IMR-90 (cell line): ENCODE measurements around the gene NT5C. TPM values are rescaled to one million over a fixed set of nuclear protein-coding genes. Genes with fewer than 3 reads are reported as not detected.

Experiments
- ATAC-seq: fragments of 200-7000 bp; cut with Tn5 transposase; 2 replicates; pipeline ENCODE4 v1.9.1; 2020; ENCODE audit warnings: low read depth, mild to moderate bottlenecking, moderate library complexity
- BruUV-seq: library from RNA; stranded (reverse); fragments of 400-500 nt; replicated peaks from 2 replicates; lab custom pipeline; 2021; lab: Mats Ljungman, UMichigan
- CTCF ChIA-PET: fragments of 300-600 bp; formaldehyde crosslinking; extraction: SDS; loops from one replicate; lab custom pipeline; 2021; ENCODE audit warnings: antibody characterized with exemption; lab: Yijun Ruan, JAX
- POLR2A ChIA-PET: fragments of 300-600 bp; sonication (Branson Sonifier 250); formaldehyde crosslinking; loops from one replicate; lab custom pipeline; 2022; ENCODE audit warnings: antibody characterized with exemption; ENCODE audit not compliant: unreplicated experiment; lab: Charles Lee
- DNase-seq: peaks from one replicate; pipeline ENCODE4 v3.0.0; 2013
- H2AFZ ChIP-seq: replicated peaks from 2 replicates; pipeline ENCODE3; 2013; ENCODE audit warnings: low read length, mild to moderate bottlenecking; ENCODE audit not compliant: poor library complexity
- H2AK5ac ChIP-seq: 2 replicates; pipeline ENCODE4 v1.6.1; 2013; ENCODE audit warnings: low read depth, low read length, inconsistent platforms
- H2AK9ac ChIP-seq: replicated peaks from 2 replicates; pipeline ENCODE3; 2013; ENCODE audit warnings: mild to moderate bottlenecking, low read depth, low read length, moderate library complexity; ENCODE audit not compliant: poor library complexity
- H2BK120ac ChIP-seq: 2 replicates; pipeline ENCODE4 v1.6.1; 2013; ENCODE audit warnings: low read depth, low read length, inconsistent platforms
- H2BK15ac ChIP-seq: 3 replicates; pipeline ENCODE4 v1.6.1; 2013; ENCODE audit warnings: low read depth, low read length, inconsistent platforms
- H2BK20ac ChIP-seq: 2 replicates; pipeline ENCODE4 v1.6.1; 2013; ENCODE audit warnings: low read depth, mild to moderate bottlenecking, inconsistent platforms, low read length, moderate library complexity
- H2BK5ac ChIP-seq: 2 replicates; pipeline ENCODE4 v1.6.1; 2013; ENCODE audit warnings: mild to moderate bottlenecking, low read depth, low read length, inconsistent platforms; ENCODE audit not compliant: poor library complexity, severe bottlenecking
- H3K14ac ChIP-seq: replicated peaks from 2 replicates; pipeline ENCODE4 v1.6.1; 2013; ENCODE audit warnings: low read depth, low read length, inconsistent platforms
- H3K18ac ChIP-seq: 2 replicates; pipeline ENCODE4 v1.6.1; 2013; ENCODE audit warnings: low read depth, low read length, control low read depth
- H3K23ac ChIP-seq: 2 replicates; pipeline ENCODE4 v1.6.1; 2013; ENCODE audit warnings: low read depth, low read length, inconsistent platforms
- H3K27ac ChIP-seq: 2 replicates; pipeline ENCODE4 v1.5.1; 2013; ENCODE audit warnings: mild to moderate bottlenecking, control low read depth, low read length; ENCODE audit not compliant: insufficient read depth
- H3K27me3 ChIP-seq: 2 replicates; pipeline ENCODE4 v1.6.1; 2013; ENCODE audit warnings: low read length; ENCODE audit not compliant: control insufficient read depth, insufficient read depth
- H3K36me3 ChIP-seq: 2 replicates; pipeline ENCODE4 v1.6.1; 2013; ENCODE audit warnings: low read length, mixed read lengths; ENCODE audit not compliant: control insufficient read depth, insufficient read depth
- H3K4ac ChIP-seq: 2 replicates; pipeline ENCODE4 v1.6.1; 2013; ENCODE audit warnings: low read depth, low read length, inconsistent platforms
- H3K4me1 ChIP-seq: 2 replicates; pipeline ENCODE4 v1.6.1; 2013; ENCODE audit warnings: low read length, mixed read lengths; ENCODE audit not compliant: control insufficient read depth, insufficient read depth
- H3K4me2 ChIP-seq: 2 replicates; pipeline ENCODE4 v1.6.1; 2013; ENCODE audit warnings: low read depth, mild to moderate bottlenecking, control low read depth, low read length, moderate library complexity
- H3K4me3 ChIP-seq: 2 replicates; pipeline ENCODE4 v1.5.1; 2013; ENCODE audit warnings: low read depth, mild to moderate bottlenecking, control low read depth, low read length, moderate library complexity; ENCODE audit not compliant: insufficient read depth
- H3K56ac ChIP-seq: 2 replicates; pipeline ENCODE4 v1.6.1; 2013; ENCODE audit warnings: low read length, inconsistent platforms; ENCODE audit not compliant: insufficient read depth; ENCODE audit errors: extremely low read depth
- H3K79me1 ChIP-seq, 2 experiments: 2 replicates each; pipeline ENCODE4 v1.6.1; 2013; ENCODE audit warnings: low read length in 2 of 2, inconsistent platforms in 1 of 2, low read depth in 1 of 2
- H3K9ac ChIP-seq: 2 replicates; pipeline ENCODE4 v1.6.1; 2013; ENCODE audit warnings: low read depth, low read length, control low read depth
- H3K9me1 ChIP-seq: 2 replicates; pipeline ENCODE4 v1.6.1; 2013; ENCODE audit warnings: low read length, inconsistent platforms; ENCODE audit not compliant: insufficient read depth
- H3K9me3 ChIP-seq: 2 replicates; pipeline ENCODE4 v1.6.1; 2013; ENCODE audit warnings: low read length; ENCODE audit not compliant: control insufficient read depth, insufficient read depth
- H4K20me1 ChIP-seq: 2 replicates; pipeline ENCODE4 v1.6.1; 2013; ENCODE audit warnings: low read length, inconsistent platforms; ENCODE audit not compliant: insufficient read depth
- H4K5ac ChIP-seq: 2 replicates; pipeline ENCODE4 v1.6.1; 2013; ENCODE audit warnings: mild to moderate bottlenecking, low read depth, low read length, control low read depth
- H4K8ac ChIP-seq, 2 experiments: 2 replicates each; pipeline ENCODE4 v1.6.1; 2013; ENCODE audit warnings: low read depth in 2 of 2, low read length in 2 of 2, control low read depth in 1 of 2, inconsistent platforms in 1 of 2
- H4K91ac ChIP-seq: 2 replicates; pipeline ENCODE4 v1.6.1; 2013; ENCODE audit warnings: low read depth, low read length, inconsistent platforms; ENCODE audit not compliant: insufficient read depth
- BHLHE40 ChIP-seq: fragments of 150-350 bp; IDR thresholded peaks from 2 replicates; pipeline ENCODE4 v1.6.1; 2016; ENCODE audit warnings: mild to moderate bottlenecking, low read depth, low read length
- CHD1 ChIP-seq: IDR thresholded peaks from 2 replicates; pipeline ENCODE4 v1.6.1; 2012; ENCODE audit warnings: low read depth, low read length, improper control_type of control experiment
- FOS ChIP-seq: fragments of 150-350 bp; IDR thresholded peaks from 2 replicates; pipeline ENCODE4 v1.6.1; 2016; ENCODE audit warnings: low read depth, low read length
- MAZ ChIP-seq: IDR thresholded peaks from 2 replicates; pipeline ENCODE4 v1.6.1; 2012; ENCODE audit warnings: low read depth, mild to moderate bottlenecking, low read length, improper control_type of control experiment, moderate library complexity, borderline replicate concordance
- MXI1 ChIP-seq: IDR thresholded peaks from 2 replicates; pipeline ENCODE4 v1.6.1; 2012; ENCODE audit warnings: low read depth, mild to moderate bottlenecking, low read length, moderate library complexity, borderline replicate concordance
- NFE2L2 ChIP-seq: fragments of 150-350 bp; IDR thresholded peaks from 2 replicates; pipeline ENCODE4 v1.6.1; 2016; ENCODE audit warnings: low read depth, mild to moderate bottlenecking, low read length
- RCOR1 ChIP-seq: IDR thresholded peaks from 2 replicates; pipeline ENCODE4 v1.6.1; 2012; ENCODE audit warnings: mild to moderate bottlenecking, low read length, improper control_type of control experiment; ENCODE audit not compliant: insufficient replicate concordance
- RFX5 ChIP-seq: IDR thresholded peaks from 2 replicates; pipeline ENCODE4 v1.8.0; 2012; ENCODE audit warnings: low read depth, mild to moderate bottlenecking, low read length, moderate library complexity
- SMC3 ChIP-seq: fragments of 150-350 bp; IDR thresholded peaks from 2 replicates; pipeline ENCODE4 v1.6.1; 2016; ENCODE audit warnings: low read depth, mild to moderate bottlenecking, antibody characterized with exemption, low read length, moderate library complexity
- WGBS, 2 experiments: methylation state at CpG; one replicate each; pipeline versions ENCODE4 v1.1.5 to v1.1.7; 2013; ENCODE audit warnings: missing lambda C conversion rate in 2 of 2; ENCODE audit not compliant: insufficient read length in 1 of 2; ENCODE audit errors: extremely low coverage in 2 of 2; 5-methylcytosine and 5-hydroxymethylcytosine counted together
- dilution Hi-C: fragments of 300-500 bp; cut with HindIII; formaldehyde crosslinking; loops from one replicate; pipeline ENCODE4 v1.14.3; 2018; ENCODE audit warnings: low sequenced_read_pairs; ENCODE audit not compliant: unreplicated experiment
- in situ Hi-C: fragments of 300-500 bp; cut with MboI; formaldehyde crosslinking; loops from 3 replicates; pipeline ENCODE4 v1.14.3; 2019; ENCODE audit warnings: low sequenced_read_pairs, inconsistent platforms, mixed read lengths
- intact Hi-C: fragments of 100-400 bp; cut with micrococcal nuclease; formaldehyde crosslinking; loops from 2 replicates; pipeline ENCODE4 v1.10.0; 2022
- polyA plus RNA-seq, 3 experiments: library from polyadenylated mRNA; depleted of rRNA; stranded (reverse); fragments of >200 nt; gene quantifications; 2 replicates each; pipeline ENCODE4 v1.2.3, GENCODE V29; 2012; ENCODE audit warnings: low replicate concordance in 1 of 3
- total RNA-seq: library from RNA; depleted of rRNA; stranded (reverse); fragments of >200 nt; gene quantifications from 2 replicates; pipeline ENCODE4 v1.2.3, GENCODE V29; 2012
- TF ChIP-seq, protein P1 (sequence below): conservative IDR thresholded peaks from 2 replicates; pipeline ENCODE4 v1.5.1; 2012; ENCODE audit warnings: mild to moderate bottlenecking, low read depth, low read length, improper control_type of control experiment

NT5C gene
- total and polyA plus RNA-seq, 2 of the 4 experiments (the other 2 are of a cell fraction), result 24.0 to 44.6 TPM

DNA sequence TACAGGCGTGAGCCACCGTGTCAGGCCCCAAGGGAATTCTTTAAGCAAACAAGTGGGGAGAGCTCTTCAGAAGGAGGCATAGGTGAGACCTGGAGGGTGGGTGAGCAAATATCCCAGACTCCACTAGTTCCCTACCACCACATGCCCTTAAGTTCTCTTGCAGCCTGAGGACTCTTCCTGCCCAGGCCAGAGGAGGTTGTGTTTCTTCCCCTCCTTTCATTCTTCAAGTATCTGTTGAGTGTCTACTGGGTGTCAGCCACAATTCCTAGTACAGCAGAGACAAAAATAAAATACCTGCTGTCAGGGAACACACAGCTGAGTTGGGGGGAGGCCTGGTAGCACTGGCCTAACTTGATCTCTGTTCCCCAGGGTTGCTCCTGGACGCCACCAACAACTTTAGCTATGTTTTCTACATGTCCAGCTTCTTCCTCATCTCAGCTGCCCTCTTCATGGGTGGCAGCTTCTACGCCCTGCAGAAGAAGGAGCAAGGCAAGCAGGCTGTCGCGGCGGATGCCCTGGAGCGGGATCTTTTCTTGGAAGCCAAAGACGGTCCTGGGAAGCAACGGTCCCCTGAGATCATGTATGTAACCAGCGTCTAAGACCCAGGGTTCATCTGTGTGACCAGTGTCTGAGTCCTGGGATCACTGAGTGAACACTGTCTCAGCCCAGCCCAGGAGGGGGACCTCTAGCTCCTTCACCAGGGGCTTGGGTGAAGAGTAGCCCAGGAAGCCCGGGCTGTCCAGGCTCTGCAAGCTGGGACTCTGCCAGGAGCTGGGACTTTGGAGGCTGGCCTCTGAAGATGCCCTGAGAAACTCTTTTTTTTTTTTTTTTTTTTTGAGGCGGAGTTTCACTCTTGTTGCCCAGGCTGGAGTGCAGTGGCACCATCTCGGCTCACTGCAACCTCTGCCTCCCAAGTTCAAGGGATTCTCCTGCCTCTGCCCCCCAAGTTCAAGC lies 27.7 kb downstream of the NT5C start:
- ChIA-PET CTCF (interaction anchor here (1.6 to 2.8 kb wide), 2 partner anchors 10 to 19 kb away, joined by 3 to 17 read pairs; no protein-coding TSS in a partner anchor), POLR2A (no interaction called here)
- no peak overlapping the region for H4K91ac ChIP-seq
- H3K14ac ChIP-seq, result no peak overlapping the region
- intact Hi-C loops (no loop called here), dilution Hi-C loops (no loop called here), in situ Hi-C loops (no loop called here)
- H4K8ac ChIP-seq, result no peak overlapping the region
- H2AFZ ChIP-seq, result no peak overlapping the region
- H3K9ac ChIP-seq, result no peak overlapping the region
- H2AK9ac ChIP-seq, result peak overlapping the region; percentile 55
- ATAC-seq (no peak), DNase-seq (no peak)
- H3K36me3 ChIP-seq, result peaks cover 6% of the 10 kb centered on the region
- no peak overlapping the region for H3K23ac ChIP-seq
- H2BK20ac ChIP-seq, result no peak overlapping the region
- no peak overlapping the region for H3K4ac ChIP-seq
- no peaks in the 10 kb centered on the region for H3K79me1 ChIP-seq
- no peak overlapping the region for H2BK120ac ChIP-seq
- 90% methylated on average over 8 of the region's 14 CpGs; no CpG with 5 or more reads in 1 of the 2 experiments for WGBS, 2 experiments
- no peaks in the 10 kb centered on the region; the same call in 1 of the 2 replicates for H4K20me1 ChIP-seq
- no peaks in the 10 kb centered on the region for H3K9me1 ChIP-seq
- no peak overlapping the region for H2BK5ac ChIP-seq
- H3K56ac ChIP-seq, result no peak overlapping the region
- H3K4me3 ChIP-seq, result no peak overlapping the region
- H2AK5ac ChIP-seq, result no peak overlapping the region
- H3K4me1 ChIP-seq, result 0 out of 2 replicates have a peak, but pooled peaks cover under 1% of the 10 kb centered on the region
- H3K18ac ChIP-seq, result no peak overlapping the region
- BruUV-seq, result no TSS peak
- H2BK15ac ChIP-seq, result no peak overlapping the region
- no peaks in the 10 kb centered on the region for H3K9me3 ChIP-seq
- no peak overlapping the region for H3K27ac ChIP-seq
- TF ChIP-seq SMC3 (no peak), RCOR1 (no peak), MAZ (no peak), CHD1 (no peak), RFX5 (no peak), FOS (no peak), NFE2L2 (no peak), BHLHE40 (no peak), MXI1 (no peak)
- TF ChIP-seq, protein P1, sequence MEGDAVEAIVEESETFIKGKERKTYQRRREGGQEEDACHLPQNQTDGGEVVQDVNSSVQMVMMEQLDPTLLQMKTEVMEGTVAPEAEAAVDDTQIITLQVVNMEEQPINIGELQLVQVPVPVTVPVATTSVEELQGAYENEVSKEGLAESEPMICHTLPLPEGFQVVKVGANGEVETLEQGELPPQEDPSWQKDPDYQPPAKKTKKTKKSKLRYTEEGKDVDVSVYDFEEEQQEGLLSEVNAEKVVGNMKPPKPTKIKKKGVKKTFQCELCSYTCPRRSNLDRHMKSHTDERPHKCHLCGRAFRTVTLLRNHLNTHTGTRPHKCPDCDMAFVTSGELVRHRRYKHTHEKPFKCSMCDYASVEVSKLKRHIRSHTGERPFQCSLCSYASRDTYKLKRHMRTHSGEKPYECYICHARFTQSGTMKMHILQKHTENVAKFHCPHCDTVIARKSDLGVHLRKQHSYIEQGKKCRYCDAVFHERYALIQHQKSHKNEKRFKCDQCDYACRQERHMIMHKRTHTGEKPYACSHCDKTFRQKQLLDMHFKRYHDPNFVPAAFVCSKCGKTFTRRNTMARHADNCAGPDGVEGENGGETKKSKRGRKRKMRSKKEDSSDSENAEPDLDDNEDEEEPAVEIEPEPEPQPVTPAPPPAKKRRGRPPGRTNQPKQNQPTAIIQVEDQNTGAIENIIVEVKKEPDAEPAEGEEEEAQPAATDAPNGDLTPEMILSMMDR, result no peak
- no peak overlapping the region for H3K4me2 ChIP-seq
- peaks cover under 1% of the 10 kb centered on the region; the same call in 1 of the 2 replicates for H3K27me3 ChIP-seq
- no peak overlapping the region for H4K5ac ChIP-seq
